Measurements from ENCODE around the gene LIX1.

The LIX1 gene

GRCh38 chr5:97071993-97072392 lies 70.4 kb downstream of the LIX1 start:
- DNase-seq = no peak

DNA sequence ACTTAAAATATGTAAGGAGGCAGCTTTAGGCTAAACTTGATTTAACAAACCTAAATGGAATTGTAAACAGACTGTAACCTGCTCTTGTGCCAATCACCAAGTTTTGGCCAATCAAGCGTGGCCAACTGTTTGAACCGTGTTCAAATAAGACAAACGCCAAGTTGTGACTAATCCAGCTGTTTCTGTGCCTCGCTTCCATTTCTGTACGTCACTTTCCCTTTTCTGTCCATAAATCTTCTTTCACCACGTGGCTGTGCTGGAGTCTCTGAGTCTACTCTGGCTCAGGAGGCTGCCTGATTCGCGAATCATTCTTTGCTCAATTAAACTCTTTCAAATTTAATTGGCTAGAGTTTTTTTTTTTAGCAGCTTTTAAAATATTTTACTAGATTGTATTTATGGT lies 71.3 kb downstream of the LIX1 start:
- no peak for DNase-seq

DNA sequence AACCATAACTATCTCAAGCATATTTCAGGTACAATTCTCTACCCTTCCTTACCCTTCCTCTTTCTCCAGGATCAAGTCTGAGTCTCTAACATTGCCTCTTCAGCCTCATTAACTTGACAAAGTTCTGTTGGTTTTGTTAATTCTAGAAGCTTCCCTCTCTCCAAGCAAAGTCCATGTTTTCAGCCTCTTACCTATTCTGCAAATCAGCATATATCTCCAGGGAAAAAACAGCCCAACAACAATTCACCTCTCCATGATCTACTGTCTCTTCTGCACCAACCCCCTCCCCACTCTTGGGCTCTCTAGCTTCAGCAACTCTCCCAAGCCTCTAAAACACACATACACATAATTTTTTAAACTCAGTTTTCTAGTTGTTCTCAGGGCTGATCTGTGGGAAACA lies 72.2 kb downstream of the LIX1 start:
- no peak for DNase-seq

DNA sequence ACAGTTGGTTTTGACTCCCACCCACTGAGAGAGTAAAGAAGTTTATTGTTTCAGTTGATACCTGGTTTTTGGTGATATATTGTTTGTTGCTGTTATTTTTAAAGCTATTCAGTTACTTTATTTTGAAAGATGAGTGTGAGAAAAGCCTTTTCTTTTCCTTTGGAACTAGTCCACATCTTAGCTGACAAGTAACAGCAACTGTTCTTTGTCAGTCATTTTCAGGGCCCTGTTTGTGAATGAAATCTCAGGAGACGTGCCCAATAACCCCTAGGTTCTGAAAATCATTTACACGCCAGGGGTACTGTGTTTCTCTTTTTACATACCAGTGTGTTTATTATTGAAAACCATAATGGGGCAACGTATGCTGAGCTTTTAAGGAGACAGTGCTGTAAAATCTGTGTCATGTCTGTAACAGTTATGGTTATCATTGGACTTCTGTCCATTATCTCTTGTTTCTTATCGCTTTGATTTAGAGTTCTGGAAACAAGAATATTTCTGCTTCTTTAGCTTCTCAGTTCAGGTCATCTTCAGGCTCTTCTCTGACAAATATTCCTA lies 75.0 kb downstream of the LIX1 start:
- no peak for DNase-seq

GRCh38 chr5:97065475-97065874 lies 76.9 kb downstream of the LIX1 start:
- no peak for DNase-seq

DNA sequence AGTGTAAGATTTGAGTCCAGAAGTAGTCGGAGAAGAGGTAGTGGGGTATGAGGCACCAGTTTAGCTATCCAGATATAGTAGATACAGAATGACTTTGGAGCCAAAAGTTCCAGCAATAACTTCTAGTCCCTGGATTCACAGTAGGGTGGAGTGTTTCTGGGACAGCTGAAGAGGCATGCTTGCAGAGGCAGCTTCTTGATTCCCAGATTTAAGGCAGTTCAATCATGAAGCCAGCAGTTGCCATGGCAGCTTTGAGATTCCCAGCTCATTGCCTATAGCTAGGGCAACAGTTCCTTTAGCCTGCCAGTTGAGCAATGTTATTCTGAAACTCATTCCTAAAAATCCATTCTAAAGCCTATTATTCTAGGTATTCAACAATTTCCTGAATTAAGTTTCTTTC lies 79.2 kb downstream of the LIX1 start:
- no peak for DNase-seq

DNA sequence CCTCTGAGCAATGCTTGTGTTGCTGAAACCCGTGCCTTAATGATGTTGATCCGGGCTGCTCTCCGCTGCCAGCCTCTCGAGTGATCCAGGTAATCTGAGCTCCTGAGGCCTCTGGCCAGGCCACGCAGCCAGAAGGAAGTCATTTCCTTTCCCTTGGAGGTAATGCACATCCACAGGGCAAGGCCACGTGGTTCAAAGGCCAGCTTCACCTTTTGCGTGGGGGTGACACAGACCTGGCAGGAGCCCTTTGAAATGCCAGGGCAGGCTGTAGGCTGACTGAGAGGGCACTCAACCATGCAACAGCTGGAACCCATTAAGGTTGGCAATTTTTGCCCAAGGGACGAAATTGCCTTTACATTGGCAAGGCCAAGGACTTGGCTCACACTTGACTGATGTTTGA lies 80.4 kb downstream of the LIX1 start:
- DNase-seq = no peak

DNA sequence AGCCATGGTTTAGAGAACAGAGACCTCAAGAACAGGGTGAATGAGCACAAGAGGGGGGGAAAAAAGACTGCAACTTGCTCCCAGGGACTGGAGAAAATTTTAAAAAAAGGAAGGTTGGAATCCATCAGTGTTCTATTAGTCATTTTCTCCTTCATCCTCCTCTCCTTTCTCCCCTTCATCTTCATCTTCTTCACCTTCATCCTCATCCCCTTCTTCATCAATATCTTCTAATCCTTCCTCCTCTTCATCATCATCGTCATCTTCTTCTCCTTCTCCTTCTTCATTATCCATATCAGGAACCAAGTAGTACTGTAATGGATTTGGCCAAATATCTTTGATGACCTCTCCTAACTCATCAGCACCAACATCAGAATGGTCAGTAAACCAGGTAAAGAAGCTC lies 86.1 kb downstream of the LIX1 start:
- DNase-seq = no peak

GRCh38 chr5:97049175-97049574 lies 93.2 kb downstream of the LIX1 start:
- no peak for DNase-seq

GRCh38 chr5:97047076-97047475 lies 95.3 kb downstream of the LIX1 start:
- DNase-seq = no peak

DNA sequence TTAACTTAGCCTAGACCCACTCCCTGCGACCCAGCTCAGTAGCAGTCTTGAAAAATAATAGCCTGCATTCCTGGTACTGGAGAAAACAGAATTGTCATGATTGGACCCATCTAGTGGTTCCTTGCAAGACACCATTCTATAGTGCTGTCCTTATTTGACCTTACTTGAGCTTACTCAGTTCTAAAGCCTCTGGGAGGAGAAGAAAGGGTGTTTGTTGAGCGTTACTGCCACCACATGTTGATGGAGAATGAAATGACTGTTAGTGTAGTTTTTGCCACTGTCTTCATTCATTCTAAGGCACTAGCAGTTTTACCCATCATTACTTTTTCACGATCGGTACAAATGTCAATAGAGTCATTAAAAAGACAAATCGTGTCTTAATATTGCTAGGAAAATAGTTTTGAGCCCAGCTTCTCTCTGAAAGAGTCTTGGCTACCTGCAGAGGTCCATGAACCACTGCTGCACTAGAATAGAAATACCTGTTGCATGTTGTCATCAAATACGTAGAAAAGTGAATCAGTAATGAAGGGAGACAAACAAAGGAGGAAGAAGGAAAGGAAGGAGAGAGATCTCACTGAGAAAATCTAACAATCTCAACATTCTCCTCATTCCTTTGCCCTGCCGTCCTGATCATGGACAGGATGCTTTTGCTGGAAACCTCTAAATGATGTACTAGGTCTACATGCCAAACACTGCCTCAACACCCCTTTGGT lies 96.0 kb downstream of the LIX1 start:
- DNase-seq = peak; percentile 21

DNA sequence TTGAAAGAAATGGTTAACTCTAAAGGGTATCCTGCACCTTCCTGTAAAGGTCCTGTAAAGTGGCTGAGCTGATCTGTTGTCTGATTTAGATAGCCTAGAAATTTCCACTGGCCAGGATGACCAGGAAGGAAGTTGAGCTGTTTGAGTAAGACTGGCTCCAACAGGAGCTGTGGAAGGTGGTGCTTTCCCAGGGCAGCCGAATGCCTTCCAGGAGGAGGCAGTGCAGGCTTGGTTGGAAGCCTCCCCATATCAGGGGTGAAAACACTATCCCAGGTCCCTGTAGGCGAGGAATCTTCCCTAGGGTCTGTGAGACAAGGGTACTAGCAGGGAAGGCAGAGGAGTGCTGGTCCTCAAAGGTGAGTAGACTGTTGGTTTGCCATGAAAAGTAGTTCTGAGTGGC lies 98.4 kb downstream of the LIX1 start:
- no peak for DNase-seq

DNA sequence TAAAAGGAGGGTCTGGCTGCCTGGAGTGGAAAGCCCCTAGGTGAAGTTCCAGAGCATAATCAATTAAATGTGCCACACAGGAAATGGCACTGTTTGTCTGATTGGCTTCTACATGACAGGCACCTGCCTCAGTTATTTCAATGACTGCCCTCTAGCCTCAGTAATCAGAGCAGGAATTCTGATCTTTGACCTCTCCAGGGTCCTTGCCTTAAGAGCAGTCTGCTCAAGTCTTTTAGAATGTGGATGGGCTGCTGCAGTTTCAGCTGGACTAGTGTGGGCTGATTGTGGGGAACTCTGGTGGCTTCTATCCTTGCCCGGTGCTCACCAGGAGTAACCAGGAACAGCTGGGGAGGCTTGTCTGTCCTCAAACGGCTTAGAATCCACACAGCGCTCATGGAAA lies 98.9 kb downstream of the LIX1 start:
- DNase-seq = no peak

- no peak for DNase-seq
Measured at GRCh38 chr5:97042996-97043395, 99.4 kb downstream of the LIX1 start.

All from activated CD4-positive, alpha-beta T cell treated with anti-CD3 and anti-CD28 coated beads, Interleukin-2, amount 50 U/mL, for 16 hours (primary cell).